Ascending aorta (tissue), 2 donors: Measurements from ENCODE around the gene ALDH1B1. TPM values are rescaled to one million over a fixed set of nuclear protein-coding genes. Genes with fewer than 3 reads are reported as not detected.

Source experiments
- DNase-seq, 2 donors: peaks; one replicate each; pipeline ENCODE4 v3.0.0-alpha.2; 2019; ENCODE audit warnings: low spot score in 2 of 2
- H3K27ac ChIP-seq, 2 donors: fragments of 200-600 bp; sonication (generic); one replicate each; pipeline ENCODE4 v1.5.1; 2016 to 2017; ENCODE audit warnings: mild to moderate bottlenecking in 1 of 2
- H3K27me3 ChIP-seq: fragments of 200-600 bp; sonication (generic); one replicate; pipeline ENCODE4 v1.5.1; 2017
- H3K36me3 ChIP-seq, 2 donors: fragments of 200-600 bp; sonication (generic); one replicate each; pipeline ENCODE4 v1.5.1; 2016
- H3K4me1 ChIP-seq, 2 donors: fragments of 200-600 bp; sonication (generic); one replicate each; pipeline ENCODE4 v1.5.1; 2016 to 2017; ENCODE audit warnings: mild to moderate bottlenecking in 1 of 2
- H3K4me3 ChIP-seq, 2 donors: fragments of 200-600 bp; sonication (generic); one replicate each; pipeline ENCODE4 v1.5.1; 2016 to 2017; ENCODE audit warnings: mild to moderate bottlenecking in 1 of 2
- H3K9me3 ChIP-seq, 2 donors: fragments of 200-600 bp; sonication (generic); one replicate each; pipeline ENCODE4 v1.5.1; 2016
- CTCF ChIP-seq, 3 experiments: fragments of 200-600 bp in 2 of 3; fragments of 450-650 bp in 1 of 3; sonication (generic) in 2 of 3; IDR thresholded peaks; one replicate each; pipeline ENCODE4 v1.5.1; 2016 to 2019; ENCODE audit warnings: antibody characterized with exemption in 3 of 3, mild to moderate bottlenecking in 1 of 3, moderate library complexity in 1 of 3
- intact Hi-C: fragments of 100-400 bp; cut with DNase I; formaldehyde crosslinking; loops from one replicate; pipeline ENCODE4 v1.15.1; 2023
- total RNA-seq: library from RNA; depleted of rRNA; stranded (reverse); fragments of >200 nt; gene quantifications from one replicate; pipeline ENCODE4 v1.1.0, GENCODE V29; 2016

ALDH1B1 gene
- total RNA-seq, 1 donor from 2014 or later = 85.5 TPM

- peaks cover 0 to 1% of the 10 kb centered on the region in 2 donors for H3K9me3 ChIP-seq
- intact Hi-C loops = loop anchor here (5.0 kb wide), 1 partner anchor 315 kb away; no protein-coding TSS in a partner anchor
- H3K36me3 ChIP-seq = peaks cover 23 to 25% of the 10 kb centered on the region in 2 donors
- DNase-seq = no peak
- no peak overlapping the region for H3K4me3 ChIP-seq
- TF ChIP-seq CTCF (IDR thresholded peaks at IDR 0.05) = no peak
- no peak overlapping the region for H3K27ac ChIP-seq
- peaks cover 0 to 3% of the 10 kb centered on the region in 2 donors for H3K4me1 ChIP-seq
- H3K27me3 ChIP-seq = no peaks in the 10 kb centered on the region
Observed at GRCh38 chr9:38401994-38402393, 9.5 kb downstream of the ALDH1B1 start.

DNA sequence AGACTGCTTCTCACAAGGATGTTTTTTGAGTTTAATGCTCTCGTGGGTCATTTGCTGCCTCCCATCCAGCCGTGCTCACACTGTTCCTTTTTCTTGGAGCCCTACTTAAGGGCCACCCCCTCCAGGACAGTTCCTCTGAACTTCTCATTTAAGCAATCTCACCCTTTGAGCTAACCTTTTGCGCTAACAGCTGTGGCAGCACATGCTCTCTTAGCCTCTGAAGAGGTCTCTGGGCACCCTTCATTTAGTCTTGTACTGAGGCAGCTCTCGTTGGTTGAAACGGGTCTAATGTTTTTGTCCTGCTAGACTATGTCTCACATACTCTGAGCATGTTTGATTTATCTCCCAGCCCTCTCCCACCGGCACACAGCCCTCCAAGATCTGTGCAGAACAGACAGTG lies 11.8 kb downstream of the ALDH1B1 start:
- no peak for TF ChIP-seq CTCF (IDR thresholded peaks at IDR 0.05)
- intact Hi-C loops = loop anchor here (5.0 kb wide), 1 partner anchor 317 kb away; no protein-coding TSS in a partner anchor
- H3K27me3 ChIP-seq = no peaks in the 10 kb centered on the region
- H3K36me3 ChIP-seq = peaks cover 1 to 12% of the 10 kb centered on the region in 2 donors
- peaks cover 0 to 3% of the 10 kb centered on the region in 2 donors for H3K4me1 ChIP-seq
- H3K27ac ChIP-seq = no peak overlapping the region
- no peak for DNase-seq
- no peak overlapping the region for H3K4me3 ChIP-seq
- no peaks in the 10 kb centered on the region for H3K9me3 ChIP-seq

GRCh38 chr9:38405785-38406184 lies 13.3 kb downstream of the ALDH1B1 start:
- Histone ChIP-seq H3K4me3 (no peak overlapping the region), H3K27me3 (no peaks in the 10 kb centered on the region), H3K4me1 (peaks cover 0 to 2% of the 10 kb centered on the region in 2 donors), H3K27ac (no peak overlapping the region), H3K36me3 (peaks cover 0 to 12% of the 10 kb centered on the region in 2 donors), H3K9me3 (no peaks in the 10 kb centered on the region)
- DNase-seq = no peak
- intact Hi-C loops = no loop called here
- TF ChIP-seq CTCF (IDR thresholded peaks at IDR 0.05) = no peak

GRCh38 chr9:38406476-38407186 lies 14.1 kb downstream of the ALDH1B1 start:
- Histone ChIP-seq H3K4me3 (no peak overlapping the region), H3K36me3 (peaks cover 0 to 17% of the 10 kb centered on the region in 2 donors), H3K27ac (no peak overlapping the region), H3K27me3 (no peaks in the 10 kb centered on the region), H3K9me3 (no peaks in the 10 kb centered on the region), H3K4me1 (no peaks in the 10 kb centered on the region)
- intact Hi-C loops = no loop called here
- DNase-seq = no peak
- no peak for TF ChIP-seq CTCF (IDR thresholded peaks at IDR 0.05)

DNA sequence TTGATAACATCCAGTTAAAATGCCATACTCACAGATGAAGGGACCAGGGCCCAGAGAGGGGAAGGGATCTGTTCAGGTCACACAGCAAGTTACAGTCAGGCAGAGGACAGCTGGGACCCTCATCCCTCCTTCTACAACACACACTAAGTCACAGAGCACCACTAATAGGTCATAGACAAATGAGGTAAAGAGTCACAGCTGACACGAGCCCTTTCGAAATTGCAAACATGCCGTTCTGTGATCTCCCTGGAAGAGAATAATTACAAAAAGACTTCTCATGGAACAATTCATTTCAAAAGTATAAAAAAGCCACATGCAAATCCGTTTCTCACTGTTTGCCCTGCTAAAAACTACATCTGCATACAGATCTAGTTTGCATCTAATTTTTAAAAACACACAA lies 16.2 kb downstream of the ALDH1B1 start:
- no peaks in the 10 kb centered on the region for H3K27me3 ChIP-seq
- no peak for DNase-seq
- no peak overlapping the region for H3K27ac ChIP-seq
- no peaks in the 10 kb centered on the region for H3K9me3 ChIP-seq
- H3K4me1 ChIP-seq = no peaks in the 10 kb centered on the region
- H3K4me3 ChIP-seq = no peak overlapping the region
- peaks cover 0 to 21% of the 10 kb centered on the region in 2 donors for H3K36me3 ChIP-seq
- TF ChIP-seq CTCF (IDR thresholded peaks at IDR 0.05) = no peak
- intact Hi-C loops = no loop called here
